Naive B cell (primary cell): ENCODE data around the gene PCDHA6. TPM values are rescaled to one million over a fixed set of nuclear protein-coding genes. Genes with fewer than 3 reads are reported as not detected.
"Not testable (repeated sequence)": the region's sequence is repeated elsewhere in the genome, so short reads cannot be mapped to it uniquely, and the experiment has no call there.

ENCODE experiments used
- ATAC-seq, 2 donors: fragments of 150-1000 bp; cut with Tn5 transposase; 2 replicates each; pipeline ENCODE4 v1.10.0; 2021; ENCODE audit warnings: low read depth in 2 of 2, mild to moderate bottlenecking in 2 of 2, moderate library complexity in 2 of 2
- DNase-seq: peaks from one replicate; pipeline ENCODE4 v3.0.0; 2022
- H3K27ac Mint-ChIP-seq, 6 donors: one replicate each; pipeline ENCODE4 v1.8.0; 2020 to 2022; ENCODE audit warnings: mild to moderate bottlenecking in 6 of 6, mixed read lengths in 6 of 6, moderate library complexity in 5 of 6, inconsistent platforms in 2 of 6
- H3K27me3 Mint-ChIP-seq, 3 donors: one replicate each; pipeline ENCODE4 v1.8.0; 2021 to 2022; ENCODE audit warnings: mixed read lengths in 3 of 3, mild to moderate bottlenecking in 1 of 3
- H3K36me3 Mint-ChIP-seq, 2 donors: one replicate each; pipeline ENCODE4 v1.8.0; 2020 to 2022; ENCODE audit warnings: mixed read lengths in 2 of 2, inconsistent platforms in 1 of 2, mild to moderate bottlenecking in 1 of 2
- H3K4me1 Mint-ChIP-seq, 3 donors: one replicate each; pipeline ENCODE4 v1.8.0; 2020 to 2022; ENCODE audit warnings: mixed read lengths in 3 of 3, inconsistent platforms in 1 of 3, mild to moderate bottlenecking in 1 of 3, moderate library complexity in 1 of 3
- H3K4me3 Mint-ChIP-seq, 8 donors: one replicate each; pipeline ENCODE4 v1.8.0; 2020 to 2022; ENCODE audit warnings: mild to moderate bottlenecking in 8 of 8, mixed read lengths in 8 of 8, moderate library complexity in 8 of 8, inconsistent platforms in 2 of 8
- H3K9me3 Mint-ChIP-seq, 7 donors: one replicate each; pipeline ENCODE4 v1.8.0; 2020 to 2022; ENCODE audit warnings: mixed read lengths in 7 of 7, mild to moderate bottlenecking in 5 of 7, inconsistent platforms in 2 of 7, moderate library complexity in 1 of 7
- polyA plus RNA-seq, 6 donors: library from polyadenylated mRNA; unstranded; fragments of 300-500 nt; fragmentation: Illumina TruSeq; gene quantifications; one replicate each; pipeline ENCODE4 v1.2.3, GENCODE V29; 2021; ENCODE audit warnings: low read depth in 6 of 6

The PCDHA6 gene
- polyA plus RNA-seq, 6 donors from 2014 or later, result not detected

DNA sequence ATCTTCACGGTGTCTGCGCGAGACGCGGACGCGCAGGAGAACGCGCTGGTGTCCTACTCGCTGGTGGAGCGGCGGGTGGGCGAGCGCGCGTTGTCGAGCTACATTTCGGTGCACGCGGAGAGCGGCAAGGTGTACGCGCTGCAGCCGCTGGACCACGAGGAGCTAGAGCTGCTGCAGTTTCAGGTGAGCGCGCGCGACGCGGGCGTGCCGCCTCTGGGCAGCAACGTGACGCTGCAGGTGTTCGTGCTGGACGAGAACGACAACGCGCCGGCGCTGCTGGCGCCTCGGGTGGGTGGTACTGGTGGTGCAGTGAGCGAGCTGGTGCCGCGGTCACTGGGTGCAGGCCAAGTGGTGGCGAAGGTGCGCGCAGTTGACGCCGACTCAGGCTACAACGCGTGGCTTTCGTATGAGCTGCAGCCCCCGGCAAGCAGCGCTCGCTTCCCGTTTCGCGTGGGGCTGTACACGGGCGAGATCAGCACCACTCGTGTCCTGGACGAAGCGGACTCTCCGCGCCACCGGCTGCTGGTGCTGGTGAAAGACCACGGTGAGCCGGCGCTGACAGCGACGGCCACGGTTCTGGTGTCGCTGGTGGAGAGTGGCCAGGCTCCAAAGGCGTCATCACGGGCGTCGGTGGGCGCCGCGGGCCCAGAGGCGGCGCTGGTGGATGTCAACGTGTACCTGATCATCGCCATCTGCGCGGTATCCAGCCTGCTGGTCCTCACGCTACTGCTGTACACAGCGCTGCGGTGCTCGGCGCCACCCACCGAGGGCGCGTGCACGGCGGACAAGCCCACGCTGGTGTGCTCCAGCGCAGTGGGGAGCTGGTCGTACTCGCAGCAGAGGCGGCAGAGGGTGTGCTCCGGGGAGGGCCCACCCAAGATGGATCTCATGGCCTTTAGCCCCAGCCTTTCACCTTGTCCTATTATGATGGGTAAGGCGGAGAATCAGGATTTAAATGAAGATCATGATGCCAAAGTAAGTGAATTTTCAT lies 2.0 kb downstream of the PCDHA6 start:
- peaks cover 6 to 72% (median 37%) of the 10 kb centered on the region in 7 donors for H3K9me3 Mint-ChIP-seq
- not testable (repeated sequence) for H3K4me3 Mint-ChIP-seq

DNA sequence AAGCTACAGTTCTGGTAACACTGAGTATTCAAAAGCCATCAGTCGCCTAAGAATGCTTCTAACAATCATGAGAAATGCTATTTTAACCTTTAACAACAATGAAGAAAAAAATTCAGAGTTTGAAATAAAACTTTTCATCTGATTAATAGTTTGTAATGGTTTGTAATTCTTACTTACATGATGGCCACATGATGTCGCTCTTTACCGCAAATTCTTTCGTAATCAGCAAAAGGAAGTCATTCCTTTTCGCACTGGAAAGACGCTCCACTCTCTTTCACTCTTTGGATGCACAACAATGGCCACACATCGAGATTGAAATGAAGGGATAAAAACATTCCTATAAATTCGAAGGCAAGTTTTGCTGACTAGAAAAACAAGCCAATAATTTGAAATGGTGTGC lies 6.2 kb downstream of the PCDHA6 start, which contains the start of gene PCDHA7:
Gene PCDHA7 (plus strand): TSS at position 277 of the 400 bp plus-strand sequence. CDS start 115 bp downstream, at position 392.
- H3K27me3 Mint-ChIP-seq, result peaks cover 17 to 25% (median 21%) of the 10 kb centered on the region in 3 donors
- peaks cover 0 to 20% of the 10 kb centered on the region in 2 donors for H3K36me3 Mint-ChIP-seq
- peak within 1 kb of the TSS in 1 of 6 donors; percentile 28 for H3K27ac Mint-ChIP-seq
- peak within 1 kb of the TSS in 2 of 8 donors; percentile 5 to 6 for H3K4me3 Mint-ChIP-seq
- ATAC-seq, result no peak
- peaks cover 7 to 40% (median 26%) of the 10 kb centered on the region in 7 donors for H3K9me3 Mint-ChIP-seq
- DNase-seq, result no peak
- H3K4me1 Mint-ChIP-seq, result no peaks in the 10 kb centered on the region

More for the DNA sequence above, 2.0 kb downstream of the PCDHA6 start:
- DNase-seq, H3K4me1 Mint-ChIP-seq, ATAC-seq, H3K27ac Mint-ChIP-seq: not testable (repeated sequence)
- Mint-ChIP-seq H3K27me3 (peaks cover 32 to 45% (median 42%) of the 10 kb centered on the region in 3 donors), H3K36me3 (peaks cover 0 to 24% of the 10 kb centered on the region in 2 donors)

DNA sequence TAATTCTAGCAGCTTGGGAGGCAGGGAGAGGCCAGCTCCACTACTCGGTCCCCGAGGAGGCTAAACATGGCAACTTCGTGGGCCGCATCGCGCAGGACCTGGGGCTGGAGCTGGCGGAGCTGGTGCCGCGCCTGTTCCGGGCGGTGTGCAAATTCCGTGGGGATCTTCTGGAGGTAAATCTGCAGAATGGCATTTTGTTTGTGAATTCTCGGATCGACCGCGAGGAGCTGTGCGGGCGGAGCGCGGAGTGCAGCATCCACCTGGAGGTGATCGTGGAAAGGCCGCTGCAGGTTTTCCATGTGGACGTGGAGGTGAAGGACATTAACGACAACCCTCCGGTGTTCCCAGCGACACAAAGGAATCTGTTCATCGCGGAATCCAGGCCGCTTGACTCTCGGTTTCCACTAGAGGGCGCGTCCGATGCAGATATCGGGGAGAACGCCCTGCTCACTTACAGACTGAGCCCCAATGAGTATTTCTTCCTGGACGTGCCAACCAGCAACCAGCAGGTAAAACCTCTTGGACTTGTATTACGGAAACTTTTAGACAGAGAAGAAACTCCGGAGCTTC lies 6.8 kb downstream of the PCDHA6 start:
- not testable (repeated sequence) for ATAC-seq, H3K4me1 Mint-ChIP-seq, DNase-seq
- Mint-ChIP-seq H3K36me3 (peaks cover 0 to 20% of the 10 kb centered on the region in 2 donors), H3K9me3 (peaks cover 7 to 40% (median 24%) of the 10 kb centered on the region in 7 donors), H3K27ac (peak overlapping the region in 1 of 6 donors; percentile 28), H3K27me3 (peaks cover 18 to 22% (median 21%) of the 10 kb centered on the region in 3 donors), H3K4me3 (peak overlapping the region in 1 of 8 donors; percentile 5)

DNA sequence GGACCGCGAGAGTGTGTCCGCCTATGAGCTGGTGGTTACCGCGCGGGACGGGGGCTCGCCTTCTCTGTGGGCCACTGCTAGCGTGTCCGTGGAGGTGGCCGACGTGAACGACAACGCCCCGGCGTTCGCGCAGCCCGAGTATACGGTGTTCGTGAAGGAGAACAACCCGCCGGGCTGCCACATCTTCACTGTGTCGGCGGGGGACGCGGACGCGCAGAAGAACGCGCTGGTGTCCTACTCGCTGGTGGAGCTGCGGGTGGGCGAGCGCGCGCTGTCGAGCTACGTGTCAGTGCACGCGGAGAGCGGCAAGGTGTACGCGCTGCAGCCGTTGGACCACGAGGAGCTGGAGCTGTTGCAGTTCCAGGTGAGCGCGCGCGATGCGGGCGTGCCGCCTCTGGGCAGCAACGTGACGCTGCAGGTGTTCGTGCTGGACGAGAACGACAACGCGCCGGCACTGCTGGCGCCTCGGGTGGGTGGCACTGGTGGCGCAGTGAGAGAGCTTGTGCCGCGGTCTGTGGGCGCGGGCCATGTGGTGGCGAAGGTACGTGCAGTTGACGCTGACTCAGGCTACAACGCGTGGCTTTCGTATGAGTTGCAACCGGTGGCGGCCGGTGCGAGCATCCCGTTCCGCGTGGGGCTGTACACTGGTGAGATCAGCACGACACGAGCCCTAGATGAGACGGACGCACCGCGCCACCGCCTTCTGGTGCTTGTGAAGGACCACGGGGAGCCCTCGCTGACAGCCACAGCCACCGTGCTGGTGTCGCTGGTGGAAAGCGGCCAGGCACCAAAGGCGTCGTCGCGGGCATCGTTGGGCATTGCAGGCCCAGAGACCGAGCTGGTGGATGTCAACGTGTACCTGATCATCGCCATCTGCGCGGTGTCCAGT lies 8.1 kb downstream of the PCDHA6 start:
- Mint-ChIP-seq H3K9me3 (peaks cover 13 to 49% (median 27%) of the 10 kb centered on the region in 7 donors), H3K27me3 (peaks cover 27 to 31% (median 31%) of the 10 kb centered on the region in 3 donors), H3K4me3 (no peak overlapping the region), H3K36me3 (peaks cover 0 to 28% of the 10 kb centered on the region in 2 donors), H3K27ac (no peak overlapping the region), H3K4me1 (no peaks in the 10 kb centered on the region)
- DNase-seq, result no peak
- ATAC-seq, result no peak

DNA sequence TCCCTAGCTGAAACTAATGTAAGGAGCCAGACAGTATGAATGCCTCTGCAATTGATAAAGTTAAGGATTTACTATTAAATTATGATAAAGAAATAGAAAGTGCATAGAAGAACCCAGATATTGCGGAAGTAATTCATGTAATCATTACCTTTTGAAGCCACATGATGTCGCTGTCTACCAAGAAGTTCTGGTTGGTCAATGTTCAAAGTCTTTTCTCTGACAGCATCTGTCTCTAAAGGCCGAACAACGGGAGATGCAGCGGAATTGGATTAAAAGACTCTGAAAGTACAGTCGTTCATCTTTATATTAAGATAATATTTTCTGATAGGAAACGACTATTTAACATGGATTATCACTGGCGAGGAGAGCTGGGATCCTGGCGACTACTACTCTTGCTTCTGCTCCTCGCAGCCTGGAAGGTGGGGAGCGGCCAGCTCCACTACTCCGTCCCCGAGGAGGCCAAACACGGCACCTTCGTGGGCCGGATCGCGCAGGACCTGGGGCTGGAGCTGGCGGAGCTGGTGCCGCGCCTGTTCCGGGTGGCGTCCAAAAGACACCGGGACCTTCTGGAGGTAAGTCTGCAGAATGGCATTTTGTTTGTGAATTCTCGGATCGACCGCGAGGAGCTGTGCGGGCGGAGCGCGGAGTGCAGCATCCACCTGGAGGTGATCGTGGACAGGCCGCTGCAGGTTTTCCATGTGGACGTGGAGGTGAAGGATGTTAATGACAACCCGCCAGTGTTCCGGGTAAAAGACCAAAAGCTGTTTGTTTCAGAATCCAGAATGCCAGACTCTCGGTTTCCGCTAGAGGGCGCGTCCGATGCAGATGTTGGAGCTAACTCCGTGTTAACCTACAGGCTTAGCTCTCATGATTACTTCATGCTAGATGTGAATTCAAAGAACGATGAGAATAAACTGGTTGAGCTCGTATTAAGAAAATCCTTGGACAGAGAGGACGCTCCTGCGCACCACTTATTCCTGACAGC lies 13.5 kb downstream of the PCDHA6 start, which contains the start of gene PCDHA8:
Gene PCDHA8 (plus strand): TSS at position 210 of the 985 bp plus-strand sequence. CDS start 135 bp downstream, at position 345.
- no peaks in the 10 kb centered on the region for H3K4me1 Mint-ChIP-seq
- DNase-seq (no peak), ATAC-seq (no peak)
- H3K4me3 Mint-ChIP-seq, result peak within 1 kb of the TSS in 2 of 8 donors; percentile 58 to 68
- peak within 1 kb of the TSS in 1 of 6 donors; percentile 94 for H3K27ac Mint-ChIP-seq
- peaks cover 5 to 36% (median 14%) of the 10 kb centered on the region in 7 donors for H3K9me3 Mint-ChIP-seq
- peaks cover 0 to 15% of the 10 kb centered on the region in 2 donors for H3K36me3 Mint-ChIP-seq
- peaks cover 10 to 30% (median 17%) of the 10 kb centered on the region in 3 donors for H3K27me3 Mint-ChIP-seq

DNA sequence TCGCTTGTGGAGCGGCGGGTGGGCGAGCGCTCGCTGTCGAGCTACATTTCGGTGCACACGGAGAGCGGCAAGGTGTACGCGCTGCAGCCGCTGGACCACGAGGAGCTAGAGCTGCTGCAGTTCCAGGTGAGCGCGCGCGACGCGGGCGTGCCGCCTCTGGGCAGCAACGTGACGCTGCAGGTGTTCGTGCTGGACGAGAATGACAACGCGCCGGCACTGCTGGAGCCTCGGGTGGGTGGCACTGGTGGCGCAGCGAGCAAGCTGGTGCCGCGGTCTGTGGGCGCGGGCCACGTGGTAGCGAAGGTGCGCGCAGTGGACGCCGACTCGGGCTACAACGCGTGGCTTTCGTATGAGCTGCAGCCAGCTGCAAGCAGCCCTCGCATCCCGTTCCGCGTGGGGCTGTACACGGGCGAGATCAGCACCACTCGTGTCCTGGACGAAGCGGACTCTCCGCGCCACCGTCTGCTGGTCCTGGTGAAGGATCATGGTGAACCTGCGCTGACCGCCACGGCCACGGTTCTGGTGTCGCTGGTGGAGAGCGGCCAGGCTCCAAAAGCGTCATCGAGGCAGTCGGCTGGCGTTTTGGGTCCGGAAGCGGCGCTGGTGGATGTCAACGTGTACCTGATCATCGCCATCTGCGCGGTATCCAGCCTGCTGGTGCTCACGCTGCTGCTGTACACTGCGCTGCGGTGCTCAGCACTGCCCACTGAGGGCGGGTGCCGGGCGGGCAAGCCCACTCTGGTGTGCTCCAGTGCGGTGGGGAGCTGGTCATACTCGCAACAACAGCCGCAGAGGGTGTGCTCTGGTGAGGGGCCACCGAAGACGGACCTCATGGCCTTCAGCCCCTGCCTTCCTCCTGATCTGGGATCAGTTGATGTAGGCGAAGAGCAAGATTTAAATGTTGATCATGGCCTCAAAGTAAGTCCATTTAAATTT lies 15.3 kb downstream of the PCDHA6 start:
- H3K4me3 Mint-ChIP-seq, result no peak overlapping the region
- peaks cover 0 to 15% of the 10 kb centered on the region in 2 donors for H3K36me3 Mint-ChIP-seq
- peaks cover 6 to 36% (median 16%) of the 10 kb centered on the region in 7 donors for H3K9me3 Mint-ChIP-seq
- H3K4me1 Mint-ChIP-seq, result no peaks in the 10 kb centered on the region
- no peak for DNase-seq
- ATAC-seq, result no peak
- no peak overlapping the region for H3K27ac Mint-ChIP-seq
- H3K27me3 Mint-ChIP-seq, result peaks cover 16 to 39% (median 29%) of the 10 kb centered on the region in 3 donors

DNA sequence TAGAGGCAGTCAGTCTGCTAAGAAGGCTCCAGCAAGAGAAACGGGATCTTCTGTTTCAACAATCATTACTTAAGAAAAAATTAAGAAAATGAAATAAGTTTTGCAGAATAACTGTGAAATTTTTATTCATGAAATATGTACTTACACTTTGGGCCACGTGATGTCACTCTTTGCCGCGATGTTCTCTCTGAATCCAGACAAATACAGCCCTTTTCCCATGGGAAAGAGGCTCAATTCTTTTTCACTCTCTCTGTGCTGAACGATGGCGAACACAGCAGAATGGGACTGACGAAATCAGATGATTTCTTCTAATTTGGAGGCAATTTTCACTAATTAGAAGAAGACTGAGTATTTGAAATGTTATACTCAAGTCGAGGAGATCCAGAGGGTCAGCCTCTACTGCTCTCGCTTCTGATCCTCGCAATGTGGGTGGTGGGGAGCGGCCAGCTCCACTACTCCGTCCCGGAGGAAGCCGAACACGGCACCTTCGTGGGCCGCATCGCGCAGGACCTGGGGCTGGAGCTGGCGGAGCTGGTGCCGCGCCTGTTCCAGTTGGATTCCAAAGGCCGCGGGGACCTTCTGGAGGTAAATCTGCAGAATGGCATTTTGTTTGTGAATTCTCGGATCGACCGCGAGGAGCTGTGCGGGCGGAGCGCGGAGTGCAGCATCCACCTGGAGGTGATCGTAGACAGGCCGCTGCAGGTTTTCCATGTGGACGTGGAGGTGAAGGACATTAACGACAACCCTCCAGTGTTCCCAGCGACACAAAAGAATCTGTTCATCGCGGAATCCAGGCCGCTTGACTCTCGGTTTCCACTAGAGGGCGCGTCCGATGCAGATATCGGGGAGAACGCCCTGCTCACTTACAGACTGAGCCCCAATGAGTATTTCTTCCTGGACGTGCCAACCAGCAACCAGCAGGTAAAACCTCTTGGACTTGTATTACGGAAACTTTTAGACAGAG lies 20.7 kb downstream of the PCDHA6 start, which contains the start of gene PCDHA9:
Gene PCDHA9 (plus strand): TSS at position 244 of the 964 bp plus-strand sequence. CDS start 114 bp downstream, at position 358.
- H3K27me3 Mint-ChIP-seq, result peaks cover 12 to 25% (median 20%) of the 10 kb centered on the region in 3 donors
- not testable (repeated sequence) for H3K4me1 Mint-ChIP-seq, H3K27ac Mint-ChIP-seq, H3K36me3 Mint-ChIP-seq, ATAC-seq, H3K4me3 Mint-ChIP-seq, DNase-seq
- H3K9me3 Mint-ChIP-seq, result peaks cover 0 to 16% (median 5%) of the 10 kb centered on the region in 7 donors

DNA sequence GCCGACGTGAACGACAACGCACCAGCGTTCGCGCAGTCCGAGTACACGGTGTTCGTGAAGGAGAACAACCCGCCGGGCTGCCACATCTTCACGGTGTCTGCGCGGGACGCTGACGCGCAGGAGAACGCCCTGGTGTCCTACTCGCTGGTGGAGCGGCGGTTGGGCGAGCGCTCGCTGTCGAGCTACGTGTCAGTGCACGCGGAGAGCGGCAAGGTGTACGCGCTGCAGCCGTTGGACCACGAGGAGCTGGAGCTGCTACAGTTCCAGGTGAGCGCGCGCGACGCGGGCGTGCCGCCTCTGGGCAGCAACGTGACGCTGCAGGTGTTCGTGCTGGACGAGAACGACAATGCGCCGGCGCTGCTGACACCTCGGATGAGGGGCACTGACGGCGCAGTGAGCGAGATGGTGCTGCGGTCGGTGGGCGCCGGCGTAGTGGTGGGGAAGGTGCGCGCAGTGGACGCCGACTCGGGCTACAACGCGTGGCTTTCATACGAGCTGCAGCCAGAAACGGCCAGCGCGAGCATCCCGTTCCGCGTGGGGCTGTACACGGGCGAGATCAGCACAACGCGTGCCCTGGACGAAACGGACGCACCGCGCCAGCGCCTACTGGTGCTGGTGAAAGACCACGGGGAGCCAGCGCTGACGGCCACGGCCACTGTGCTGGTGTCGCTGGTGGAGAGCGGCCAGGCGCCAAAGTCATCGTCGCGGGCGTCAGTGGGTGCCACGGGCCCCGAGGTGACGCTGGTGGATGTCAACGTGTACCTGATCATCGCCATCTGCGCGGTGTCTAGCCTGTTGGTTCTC lies 22.3 kb downstream of the PCDHA6 start:
- peak overlapping the region in 1 of 6 donors; percentile 24 for H3K27ac Mint-ChIP-seq
- H3K27me3 Mint-ChIP-seq, result peaks cover 14 to 26% (median 20%) of the 10 kb centered on the region in 3 donors
- not testable (repeated sequence) for DNase-seq, H3K4me1 Mint-ChIP-seq, H3K36me3 Mint-ChIP-seq, ATAC-seq
- peak overlapping the region in 1 of 8 donors; percentile 35 for H3K4me3 Mint-ChIP-seq
- peaks cover 0 to 16% (median 0%) of the 10 kb centered on the region in 7 donors for H3K9me3 Mint-ChIP-seq
